ENCODE measurements around the gene KCNN3.
A peak's percentile ranks its signal among the peaks of the same experiment; 100 is the strongest.

KCNN3 gene

GRCh38 chr1:154842635-154843034 lies 27.4 kb downstream of the KCNN3 start:
- TF ChIP-seq POLR2AphosphoS5 (IDR thresholded peaks at IDR 0.05; ENCODE audit: low read depth, low read length) (no peak), FOXP2 (optimal IDR thresholded peaks at IDR 0.05; ENCODE audit: borderline replicate concordance, extremely low read depth, extremely low read length, insufficient read depth) (no peak), SIN3A (IDR thresholded peaks at IDR 0.05; ENCODE audit: borderline replicate concordance, insufficient read depth, low read length) (no peak), TAF1 (IDR thresholded peaks at IDR 0.05; ENCODE audit: borderline replicate concordance, insufficient read depth, low read length) (no peak)

GRCh38 chr1:154841384-154841783 lies 28.7 kb downstream of the KCNN3 start:
- TF ChIP-seq TAF1 (IDR thresholded peaks at IDR 0.05; ENCODE audit: borderline replicate concordance, insufficient read depth, low read length): no peak

GRCh38 chr1:154840269-154841176 lies 29.6 kb downstream of the KCNN3 start:
- TF ChIP-seq POLR2AphosphoS5 (IDR thresholded peaks at IDR 0.05; ENCODE audit: low read depth, low read length) (peak; percentile 50; the same call in 1 of the 2 replicates), FOXP2 (optimal IDR thresholded peaks at IDR 0.05; ENCODE audit: borderline replicate concordance, extremely low read depth, extremely low read length, insufficient read depth) (no peak)

- TF ChIP-seq REST (IDR thresholded peaks at IDR 0.05; ENCODE audit: insufficient read depth in 1 of 2, low read depth in 2 of 2, low read length in 2 of 2) (no peak), SIN3A (IDR thresholded peaks at IDR 0.05; ENCODE audit: borderline replicate concordance, insufficient read depth, low read length) (no peak)
These were observed 30.4 kb downstream of the KCNN3 start for GRCh38 chr1:154839691-154840090.

- TF ChIP-seq REST (IDR thresholded peaks at IDR 0.05; ENCODE audit: insufficient read depth in 1 of 2, low read depth in 2 of 2, low read length in 2 of 2) (no peak), TAF1 (IDR thresholded peaks at IDR 0.05; ENCODE audit: borderline replicate concordance, insufficient read depth, low read length) (no peak), FOXP2 (optimal IDR thresholded peaks at IDR 0.05; ENCODE audit: borderline replicate concordance, extremely low read depth, extremely low read length, insufficient read depth) (no peak), SIN3A (IDR thresholded peaks at IDR 0.05; ENCODE audit: borderline replicate concordance, insufficient read depth, low read length) (no peak), POLR2AphosphoS5 (IDR thresholded peaks at IDR 0.05; ENCODE audit: low read depth, low read length) (no peak)
These were observed 31.1 kb downstream of the KCNN3 start for GRCh38 chr1:154838988-154839387.

GRCh38 chr1:154838461-154838860 lies 31.6 kb downstream of the KCNN3 start:
- TF ChIP-seq POLR2AphosphoS5 (IDR thresholded peaks at IDR 0.05; ENCODE audit: low read depth, low read length) (no peak), FOXP2 (optimal IDR thresholded peaks at IDR 0.05; ENCODE audit: borderline replicate concordance, extremely low read depth, extremely low read length, insufficient read depth) (no peak), SIN3A (IDR thresholded peaks at IDR 0.05; ENCODE audit: borderline replicate concordance, insufficient read depth, low read length) (no peak), TAF1 (IDR thresholded peaks at IDR 0.05; ENCODE audit: borderline replicate concordance, insufficient read depth, low read length) (no peak), REST (IDR thresholded peaks at IDR 0.05; ENCODE audit: insufficient read depth in 1 of 2, low read depth in 2 of 2, low read length in 2 of 2) (no peak)

Measured in PFSK-1 (cell line).